Measurements from ENCODE around the gene MYO15B.

GRCh38 chr17:75637143-75637538 is 49.5 kb downstream of the MYO15B start:
- TF ChIP-seq CTCF (IDR thresholded peaks at IDR 0.05; ENCODE audit: poor library complexity) (no peak), EZH2 (IDR thresholded peaks at IDR 0.05; ENCODE audit: borderline replicate concordance) (no peak), EZH2phosphoT487 (IDR thresholded peaks at IDR 0.05; ENCODE audit: low read depth, severe bottlenecking, unreplicated experiment) (no peak)
